Inferior parietal cortex (tissue), 1 donor: ENCODE results near the gene CHST15.
"Not testable (repeated sequence)": the region's sequence is repeated elsewhere in the genome, so short reads cannot be mapped to it uniquely, and the experiment has no call there.

Source experiments
- DNase-seq: peaks from one replicate; pipeline ENCODE4 v3.0.0-alpha.2; 2016; ENCODE audit errors: extremely low spot score

Gene CHST15

GRCh38 chr10:124098575-124098974, 5.2 kb upstream of the CHST15 start:
- DNase-seq = no peak

- no peak for DNase-seq
Observed at GRCh38 chr10:124097883-124098282, 4.5 kb upstream of the CHST15 start.

GRCh38 chr10:124096494-124096893, 3.1 kb upstream of the CHST15 start:
- no peak for DNase-seq

- not testable (repeated sequence) for DNase-seq
Observed at GRCh38 chr10:124095801-124096200, 2.4 kb upstream of the CHST15 start.

GRCh38 chr10:124095096-124095495, 1.7 kb upstream of the CHST15 start:
- no peak for DNase-seq

GRCh38 chr10:124094419-124094785, 1.0 kb upstream of the CHST15 start:
- DNase-seq = no peak

GRCh38 chr10:124093774-124094418, 498 bp upstream of the CHST15 start:
- not testable (repeated sequence) for DNase-seq

- no peak for DNase-seq
Observed at GRCh38 chr10:124092250-124092859, 1.0 kb downstream of the CHST15 start.

- DNase-seq = no peak
Observed at GRCh38 chr10:124091646-124092249, 1.6 kb downstream of the CHST15 start.

- DNase-seq = no peak
Observed at GRCh38 chr10:124090601-124091209, 2.7 kb downstream of the CHST15 start.

- DNase-seq = no peak
Observed at GRCh38 chr10:124089859-124090258, 3.5 kb downstream of the CHST15 start.

GRCh38 chr10:124088915-124089314, 4.5 kb downstream of the CHST15 start:
- no peak for DNase-seq

GRCh38 chr10:124087672-124088634, 5.4 kb downstream of the CHST15 start:
- DNase-seq = peak; percentile 41

- no peak for DNase-seq
Observed at GRCh38 chr10:124086787-124087671, 6.4 kb downstream of the CHST15 start.

GRCh38 chr10:124086097-124086710, 7.2 kb downstream of the CHST15 start:
- no peak for DNase-seq

GRCh38 chr10:124085680-124086079, 7.7 kb downstream of the CHST15 start:
- no peak for DNase-seq

- no peak for DNase-seq
Observed at GRCh38 chr10:124084708-124085107, 8.7 kb downstream of the CHST15 start.

- DNase-seq = no peak
Observed at GRCh38 chr10:124083740-124084397, 9.5 kb downstream of the CHST15 start.

GRCh38 chr10:124083047-124083739, 10.2 kb downstream of the CHST15 start:
- DNase-seq = no peak
